SKM-1 (cell line): ENCODE data around the gene CXCL9.
"Not testable (repeated sequence)": the region's sequence is repeated elsewhere in the genome, so short reads cannot be mapped to it uniquely, and the experiment has no call there.

ENCODE experiments used
- DNase-seq: peaks from one replicate; lab custom pipeline; 2025; ENCODE audit not compliant: unreplicated experiment; lab: John Stamatoyannopoulos, UW

The CXCL9 gene

GRCh38 chr4:75962072-75962471, 45.2 kb downstream of the CXCL9 start:
- not testable (repeated sequence) for DNase-seq

GRCh38 chr4:75958546-75958945, 48.8 kb downstream of the CXCL9 start:
- not testable (repeated sequence) for DNase-seq

- not testable (repeated sequence) for DNase-seq
Measured at GRCh38 chr4:75954811-75955210, 52.5 kb downstream of the CXCL9 start.

GRCh38 chr4:75953509-75953908, 53.8 kb downstream of the CXCL9 start:
- no peak for DNase-seq
